Colonic mucosa (tissue), 2 donors: ENCODE results near the gene CTAG1B. TPM values are rescaled to one million over a fixed set of nuclear protein-coding genes. Genes with fewer than 3 reads are reported as not detected.

Experiments
- total RNA-seq, 2 donors: library from RNA; stranded (reverse); fragmentation: NEBNext Ultra II Directional in 1 of 2; extraction: Animal tissue kit (Norgen Biotek cat#: 25700) in 1 of 2; gene quantifications; one replicate each; pipeline ENCODE4 v1.2.1, GENCODE V29; 2021
- donor health status: DM: no; HTN: no; CAD: no.
- donor health status: DM: no; HTN: no; CAD: no.

Gene CTAG1B
- total RNA-seq, 2 donors from 2014 or later = not detected

Other genes starting within 250 kb of the CTAG1B start
- 100 to 1,000 TPM; 124 to 773 TPM for gene FLNA, start 244.6 kb downstream of the CTAG1B start, total RNA-seq
- 10 to 100 TPM; 44.4 to 49.1 TPM for gene EMD, start 240.0 kb downstream of the CTAG1B start, total RNA-seq
- gene RPL10, start 220.9 kb downstream of the CTAG1B start, total RNA-seq = 1,000 to 10,000 TPM; 1,915 to 2,641 TPM
- gene DNASE1L1, start 210.0 kb downstream of the CTAG1B start, total RNA-seq = 10 to 100 TPM; 19.1 to 29.2 TPM
- gene TAFAZZIN, start 207.7 kb downstream of the CTAG1B start, total RNA-seq = 10 to 100 TPM; 33.2 to 54.5 TPM
- gene ATP6AP1, start 190.6 kb downstream of the CTAG1B start, total RNA-seq = 10 to 100 TPM; 86.3 to 96.9 TPM
- 10 to 100 TPM; 63.0 to 83.0 TPM for gene GDI1, start 182.1 kb downstream of the CTAG1B start, total RNA-seq
- 10 to 100 TPM; 41.9 to 60.1 TPM for gene FAM50A, start 175.1 kb downstream of the CTAG1B start, total RNA-seq
- 10 to 100 TPM; 37.7 to 43.9 TPM for gene PLXNA3, start 161.0 kb downstream of the CTAG1B start, total RNA-seq
- gene LAGE3, start 140.0 kb downstream of the CTAG1B start, total RNA-seq = 10 to 100 TPM; 10.0 to 35.3 TPM
- 10 to 100 TPM; 24.7 to 40.9 TPM for gene UBL4A, start 132.7 kb downstream of the CTAG1B start, total RNA-seq
- 10 to 100 TPM; 23.0 to 24.5 TPM for gene SLC10A3, start 128.7 kb downstream of the CTAG1B start, total RNA-seq
- 10 to 100 TPM; 63.1 to 71.1 TPM for gene FAM3A, start 103.0 kb downstream of the CTAG1B start, total RNA-seq
- 10 to 100 TPM; 41.0 to 48.6 TPM for gene G6PD, start 72.4 kb downstream of the CTAG1B start, total RNA-seq
- gene IKBKG, start 71.7 kb downstream of the CTAG1B start, total RNA-seq = 10 to 100 TPM; 20.6 to 28.4 TPM
- gene CTAG1A, start 34.1 kb downstream of the CTAG1B start, total RNA-seq = not detected
- not detected for gene CTAG2, start 34.3 kb upstream of the CTAG1B start, total RNA-seq
- 1 to 10 TPM; 1.2 to 1.4 TPM for gene GAB3, start 131.8 kb upstream of the CTAG1B start, total RNA-seq
- gene DKC1, start 143.6 kb upstream of the CTAG1B start, total RNA-seq = 10 to 100 TPM; 28.5 to 55.0 TPM
- 10 to 100 TPM; 13.0 to 24.3 TPM for gene MPP1, start 186.2 kb upstream of the CTAG1B start, total RNA-seq
- gene SMIM9, start 215.4 kb upstream of the CTAG1B start, total RNA-seq = not detected